WERI-Rb-1 (cell line): ENCODE results near the gene GAS2.
"Not testable (repeated sequence)": the region's sequence is repeated elsewhere in the genome, so short reads cannot be mapped to it uniquely, and the experiment has no call there.

Experiments used
- DNase-seq: peaks from one replicate; pipeline ENCODE4 v3.0.0-alpha.2; 2020
- H3K27ac ChIP-seq: fragments of 250-450 bp; sonication (Bioruptor Pico); 2 replicates; pipeline ENCODE4 v1.5.1; 2020; ENCODE audit warnings: mild to moderate bottlenecking, moderate library complexity
- H3K27me3 ChIP-seq: fragments of 250-450 bp; sonication (Bioruptor Pico); 2 replicates; pipeline ENCODE4 v1.5.1; 2021; ENCODE audit warnings: mild to moderate bottlenecking, low read depth, moderate library complexity; ENCODE audit not compliant: insufficient read depth, severe bottlenecking
- H3K36me3 ChIP-seq: fragments of 250-450 bp; sonication (Bioruptor Pico); 2 replicates; pipeline ENCODE4 v1.5.1; 2020; ENCODE audit warnings: mild to moderate bottlenecking, moderate library complexity
- H3K4me3 ChIP-seq: 2 replicates; pipeline ENCODE4 v1.5.1; 2011; ENCODE audit warnings: low read depth, mild to moderate bottlenecking, control low read depth, low read length
- H3K9me3 ChIP-seq: fragments of 250-450 bp; sonication (Bioruptor Pico); 2 replicates; pipeline ENCODE4 v1.5.1; 2021; ENCODE audit warnings: mild to moderate bottlenecking, moderate library complexity; ENCODE audit not compliant: severe bottlenecking
- CTCF ChIP-seq: IDR thresholded peaks from 2 replicates; pipeline ENCODE4 v1.5.1; 2011; ENCODE audit warnings: low read depth, mild to moderate bottlenecking, control low read depth, inconsistent platforms, low read length

The GAS2 gene

GRCh38 chr11:22627421-22627820 is 39.0 kb upstream of the GAS2 start:
- no peak for DNase-seq
- no peak for TF ChIP-seq CTCF
- Histone ChIP-seq H3K36me3 (no peaks in the 10 kb centered on the region; the same call in 1 of the 2 replicates), H3K27ac (no peak overlapping the region), H3K9me3 (no peaks in the 10 kb centered on the region), H3K4me3 (no peak overlapping the region), H3K27me3 (no peaks in the 10 kb centered on the region)

- no peak for DNase-seq
- TF ChIP-seq CTCF, result no peak
- no peak overlapping the region for H3K4me3 ChIP-seq
- no peaks in the 10 kb centered on the region for H3K27me3 ChIP-seq
- no peaks in the 10 kb centered on the region for H3K36me3 ChIP-seq
- no peaks in the 10 kb centered on the region for H3K9me3 ChIP-seq
- H3K27ac ChIP-seq, result no peak overlapping the region
Measured at GRCh38 chr11:22633354-22633902, 33.0 kb upstream of the GAS2 start.

GRCh38 chr11:22634897-22635629 is 31.3 kb upstream of the GAS2 start:
- TF ChIP-seq CTCF, result no peak
- no peaks in the 10 kb centered on the region for H3K27me3 ChIP-seq
- H3K36me3 ChIP-seq, result no peaks in the 10 kb centered on the region
- H3K4me3 ChIP-seq, result no peak overlapping the region
- no peak for DNase-seq
- H3K9me3 ChIP-seq, result no peaks in the 10 kb centered on the region
- no peak overlapping the region for H3K27ac ChIP-seq

- Histone ChIP-seq H3K27me3 (no peaks in the 10 kb centered on the region), H3K9me3 (no peaks in the 10 kb centered on the region), H3K4me3 (no peak overlapping the region), H3K36me3 (no peaks in the 10 kb centered on the region), H3K27ac (no peak overlapping the region)
- TF ChIP-seq CTCF, result no peak
- no peak for DNase-seq
Measured at GRCh38 chr11:22635689-22636088, 30.7 kb upstream of the GAS2 start.

- H3K36me3 ChIP-seq, result no peaks in the 10 kb centered on the region
- no peak overlapping the region for H3K27ac ChIP-seq
- no peak for TF ChIP-seq CTCF
- no peak overlapping the region for H3K4me3 ChIP-seq
- no peaks in the 10 kb centered on the region for H3K27me3 ChIP-seq
- DNase-seq, result no peak
- no peaks in the 10 kb centered on the region for H3K9me3 ChIP-seq
Measured at GRCh38 chr11:22640862-22641261, 25.5 kb upstream of the GAS2 start.

- no peak for TF ChIP-seq CTCF
- H3K9me3 ChIP-seq, result no peaks in the 10 kb centered on the region
- H3K27me3 ChIP-seq, result no peaks in the 10 kb centered on the region
- H3K27ac ChIP-seq, result no peak overlapping the region
- no peaks in the 10 kb centered on the region for H3K36me3 ChIP-seq
- H3K4me3 ChIP-seq, result no peak overlapping the region
- DNase-seq, result no peak
Measured at GRCh38 chr11:22641559-22641958, 24.9 kb upstream of the GAS2 start.

- H3K27me3 ChIP-seq, H3K4me3 ChIP-seq, H3K36me3 ChIP-seq, H3K27ac ChIP-seq, DNase-seq, H3K9me3 ChIP-seq: not testable (repeated sequence)
Measured at GRCh38 chr11:22652346-22652745, 14.1 kb upstream of the GAS2 start.
